Subcutaneous adipose tissue (tissue), 4 donors: Measurements from ENCODE around the gene VCAN. TPM values are rescaled to one million over a fixed set of nuclear protein-coding genes. Genes with fewer than 3 reads are reported as not detected.

ENCODE experiments used
- CTCF ChIP-seq: fragments of 450-650 bp; IDR thresholded peaks from one replicate; pipeline ENCODE4 v1.5.1; 2016; ENCODE audit warnings: low read depth, mild to moderate bottlenecking, control low read depth, antibody characterized with exemption, moderate library complexity
- total RNA-seq, 4 donors: library from RNA; depleted of rRNA; stranded (reverse); fragments of >200 nt; gene quantifications; one replicate each; pipeline ENCODE4 v1.1.0, GENCODE V29; 2016

VCAN gene
- total RNA-seq, 4 donors from 2014 or later, result 101 to 308 (median 252) TPM

GRCh38 chr5:83469075-83469474 is 2.5 kb upstream of the VCAN start:
- no peak for TF ChIP-seq CTCF

GRCh38 chr5:83470526-83471404 is 779 bp upstream of the VCAN start:
- no peak for TF ChIP-seq CTCF

- TF ChIP-seq CTCF, result no peak
Measured at GRCh38 chr5:83472213-83472507, 616 bp downstream of the VCAN start.

GRCh38 chr5:83472508-83473345 is 1.2 kb downstream of the VCAN start:
- TF ChIP-seq CTCF, result no peak

- TF ChIP-seq CTCF, result no peak
Measured at GRCh38 chr5:83473346-83474160, 2.0 kb downstream of the VCAN start.

- no peak for TF ChIP-seq CTCF
Measured at GRCh38 chr5:83474161-83474796, 2.7 kb downstream of the VCAN start.
